ENCODE results near the gene IL20RA. TPM values are rescaled to one million over a fixed set of nuclear protein-coding genes. Genes with fewer than 3 reads are reported as not detected.

The IL20RA gene
- total and polyA plus RNA-seq, 2 of the 8 experiments (the other 6 are each of a cell fraction or from before 2014, with no cell fraction given), result 1.3 to 1.7 TPM

DNA sequence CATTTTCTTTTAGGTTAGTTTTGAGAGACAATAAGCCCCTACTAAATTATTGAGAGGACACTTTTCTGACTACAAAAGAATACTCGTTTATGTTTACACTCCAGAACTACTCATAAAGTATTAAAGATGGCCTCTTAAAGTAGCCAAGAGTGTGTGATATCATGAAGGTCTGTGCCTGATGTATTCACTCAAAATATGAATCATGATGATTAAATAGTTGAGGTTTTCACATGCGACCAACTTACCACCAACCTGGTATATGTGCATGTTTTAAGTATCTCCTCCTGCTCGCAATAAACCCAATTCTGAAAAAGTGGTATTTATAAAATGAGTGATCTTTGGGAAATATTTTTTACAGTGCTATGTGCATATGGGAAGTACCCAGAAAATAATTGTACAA, 43.9 kb downstream of the IL20RA start:
- Histone ChIP-seq H3K14ac (ENCODE audit: insufficient read length) (no peak overlapping the region), H2BK5ac (ENCODE audit: low read depth, low read length) (no peak overlapping the region), H3K79me1 (ENCODE audit: low read depth, low read length) (no peaks in the 10 kb centered on the region), H3K23ac (ENCODE audit: insufficient read length) (no peak overlapping the region), H3K9ac (replicated peaks in 1 of 4; ENCODE audit: extremely low read depth in 1 of 4, low read depth in 3 of 4, low read length in 3 of 4) (no peak overlapping the region), H3K56ac (replicated peaks; ENCODE audit: insufficient read length, low read depth, low read length) (no peak overlapping the region), H3K4me2 (ENCODE audit: insufficient read depth in 1 of 2, low read depth in 2 of 2, low read length in 2 of 2) (peak overlapping the region; percentile 62 to 76; a peak in 3 of 4 replicates), H3K23me2 (ENCODE audit: low read depth, low read length) (no peaks in the 10 kb centered on the region; the same call in 1 of the 2 replicates), H2BK20ac (ENCODE audit: low read length) (no peak overlapping the region), H2AFZ (ENCODE audit: low read length) (no peak overlapping the region), H4K8ac (ENCODE audit: extremely low read depth, insufficient read depth, low read length) (no peak overlapping the region), H2BK120ac (replicated peaks; ENCODE audit: low read depth, low read length) (no peak overlapping the region), H4K5ac (ENCODE audit: insufficient read length, low read depth, low read length) (no peak overlapping the region), H3K18ac (ENCODE audit: extremely low read depth, low read length) (no peak overlapping the region), H3K27me3 (replicated peaks in 1 of 4; ENCODE audit: control insufficient read depth in 3 of 4, extremely low read depth in 1 of 4, insufficient read depth in 3 of 4, low read length in 3 of 4) (no peaks in the 10 kb centered on the region; a peak in 1 of 7 replicates), H3K9me3 (ENCODE audit: insufficient read depth in 2 of 2, low read depth in 1 of 2, low read length in 1 of 2) (no peaks in the 10 kb centered on the region), H2AK5ac (ENCODE audit: low read depth, low read length) (no peak overlapping the region), H4K91ac (replicated peaks; ENCODE audit: insufficient read length, low read length) (no peak overlapping the region), H3K27ac (ENCODE audit: low read depth, low read length) (no peak overlapping the region), H4K20me1 (replicated peaks in 1 of 2; ENCODE audit: control insufficient read depth in 1 of 2, insufficient read depth in 2 of 2, low read length in 2 of 2) (no peaks in the 10 kb centered on the region), H3K4me3 (ENCODE audit: extremely low read depth in 1 of 4, insufficient read depth in 2 of 4, low read depth in 3 of 4, low read length in 4 of 4) (peak overlapping the region in 1 of 4 experiments; percentile 51; a peak in 2 of 8 replicates), H3K36me3 (ENCODE audit: control insufficient read depth in 2 of 4, insufficient read depth in 4 of 4, low read length in 3 of 4) (no peaks in the 10 kb centered on the region), H3K4me1 (replicated peaks in 1 of 4; ENCODE audit: control insufficient read depth in 3 of 4, insufficient read depth in 4 of 4, low read length in 3 of 4) (peaks cover 0 to 12% (median 7%) of the 10 kb centered on the region in 4 experiments; a peak in 4 of 7 replicates), H2BK12ac (ENCODE audit: low read depth, low read length) (no peak overlapping the region), H2BK15ac (ENCODE audit: low read length) (no peak overlapping the region), H3K4ac (replicated peaks; ENCODE audit: insufficient read length, low read depth, low read length) (no peak overlapping the region), H3K79me2 (ENCODE audit: control insufficient read depth in 1 of 2, insufficient read depth in 2 of 2, low read length in 2 of 2) (no peaks in the 10 kb centered on the region)
- DNase-seq (ENCODE audit: low read depth in 1 of 2, low spot score in 2 of 2) (no peak), FAIRE-seq (no peak)
- 56% methylated on average over 3 of the region's 3 CpGs; no CpG with 5 or more reads in 1 of the 2 experiments for WGBS, 2 experiments (ENCODE audit: extremely low coverage in 1 of 2, insufficient coverage in 1 of 2, insufficient read length in 1 of 2, insufficient replicate concordance in 2 of 2, low coverage in 1 of 2, low lambda C conversion rate in 2 of 2, missing lambda C conversion rate in 1 of 2)
- ChIA-PET POLR2A (ENCODE audit: partially characterized antibody) (no interaction called here), CTCF (ENCODE audit: partially characterized antibody) (interaction anchor here (0.9 to 5.7 kb wide), 2 partner anchors 13 to 33 kb away, joined by 3 to 32 read pairs; no protein-coding TSS in a partner anchor)
- TF ChIP-seq FOSL1 (IDR thresholded peaks at IDR 0.05; ENCODE audit: insufficient read depth, low read depth, low read length) (no peak), MAFK (IDR thresholded peaks at IDR 0.05; ENCODE audit: low read depth, low read length) (no peak), SP1 (IDR thresholded peaks at IDR 0.05; ENCODE audit: low read depth, low read length) (no peak), NRF1 (IDR thresholded peaks at IDR 0.05; ENCODE audit: low read depth, low read length) (no peak), TBP (IDR thresholded peaks at IDR 0.05; ENCODE audit: low read depth, low read length) (no peak), CBX5 (IDR thresholded peaks at IDR 0.05; ENCODE audit: low read depth, low read length) (no peak), RAD21 (IDR thresholded peaks at IDR 0.05 in 1 of 2, conservative IDR thresholded peaks at IDR 0.05 in 1 of 2; ENCODE audit: low read depth in 2 of 2, low read length in 2 of 2) (no peak), SIX5 (IDR thresholded peaks at IDR 0.05; ENCODE audit: low read depth, low read length) (no peak)
